Activated T-cell treated with anti-CD3 and anti-CD28 coated beads, Interleukin-2, amount 50 U/mL, for 72 hours (primary cell): ENCODE data around the gene CDC73. TPM values are rescaled to one million over a fixed set of nuclear protein-coding genes. Genes with fewer than 3 reads are reported as not detected.

Experiments
- ATAC-seq, 2 donors: fragments of 150-1000 bp; cut with Tn5 transposase; replicated peaks in 1 of 2; 2 replicates each; pipeline ENCODE4 v1.10.0; 2021; ENCODE audit warnings: moderate library complexity in 2 of 2, mild to moderate bottlenecking in 1 of 2
- DNase-seq, 2 donors: peaks; one replicate each; pipeline ENCODE4 v3.0.0; 2021 to 2022; ENCODE audit warnings: mixed read lengths in 1 of 2
- H3K27ac Mint-ChIP-seq: one replicate; pipeline ENCODE4 v1.8.0; 2022; ENCODE audit warnings: mild to moderate bottlenecking, moderate library complexity, mixed read lengths
- H3K27me3 Mint-ChIP-seq: one replicate; pipeline ENCODE4 v1.8.0; 2022; ENCODE audit warnings: low read depth, mixed read lengths
- H3K36me3 Mint-ChIP-seq, 2 donors: one replicate each; pipeline ENCODE4 v1.8.0; 2022; ENCODE audit warnings: mixed read lengths in 2 of 2, mild to moderate bottlenecking in 1 of 2; ENCODE audit not compliant: insufficient read depth in 2 of 2
- H3K4me1 Mint-ChIP-seq: one replicate; pipeline ENCODE4 v1.8.0; 2022; ENCODE audit warnings: low read depth, mixed read lengths
- H3K4me3 Mint-ChIP-seq, 2 donors: one replicate each; pipeline ENCODE4 v1.8.0; 2022; ENCODE audit warnings: mild to moderate bottlenecking in 2 of 2, mixed read lengths in 2 of 2, moderate library complexity in 2 of 2
- H3K9me3 Mint-ChIP-seq, 2 donors: one replicate each; pipeline ENCODE4 v1.8.0; 2022; ENCODE audit warnings: mixed read lengths in 2 of 2
- total RNA-seq, 2 donors: library from RNA; stranded (reverse); gene quantifications; one replicate each; pipeline ENCODE4 v1.2.3, GENCODE V29; 2022

Gene CDC73
- total RNA-seq, 2 donors from 2014 or later: 49.1 to 49.7 TPM

DNA sequence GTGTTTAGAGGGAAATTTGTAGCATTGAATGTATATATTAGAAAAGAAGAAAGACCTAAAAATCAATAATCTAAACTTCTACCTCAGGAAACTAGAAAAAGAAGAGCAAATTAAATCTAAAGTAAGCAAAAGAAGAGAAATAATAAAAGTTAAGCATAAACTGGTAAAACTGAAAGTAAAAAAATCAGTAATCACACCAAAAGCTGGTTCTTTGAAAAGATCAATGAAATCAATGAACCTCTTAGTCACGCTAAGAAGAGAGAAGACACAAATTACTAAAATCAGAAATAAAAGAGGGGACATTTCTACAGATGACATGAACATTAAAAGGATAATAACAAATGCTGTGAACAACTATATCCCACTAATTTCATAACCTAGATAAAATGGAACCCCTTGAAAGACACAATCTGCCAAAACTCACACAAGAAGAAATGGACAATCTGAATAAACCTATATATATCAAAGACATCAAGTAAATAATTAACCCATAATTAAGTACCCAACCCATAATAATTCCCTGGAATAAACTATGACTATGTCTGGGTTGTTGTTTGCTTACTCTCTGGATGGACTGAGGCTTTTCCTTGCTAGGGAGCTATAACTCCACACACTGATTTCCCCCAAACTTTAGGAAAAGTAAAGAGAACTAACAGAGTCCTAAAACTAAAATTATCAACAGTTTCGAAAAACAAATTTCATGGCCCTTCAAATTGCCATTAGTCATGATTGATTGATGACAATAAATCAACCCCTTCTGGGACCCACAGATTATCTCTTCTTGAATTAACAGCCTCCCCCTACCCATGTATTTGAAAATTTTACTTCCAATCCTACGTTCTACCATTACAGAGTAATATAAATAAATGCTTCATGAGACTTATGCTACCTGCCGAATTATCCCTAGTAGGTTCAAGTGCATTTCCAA is 2.8 kb upstream of the CDC73 start:
- DNase-seq: no peak
- H3K9me3 Mint-ChIP-seq: no peaks in the 10 kb centered on the region
- no peaks in the 10 kb centered on the region for H3K27me3 Mint-ChIP-seq
- peak overlapping the region in 1 of 2 donors; percentile 52 for H3K4me3 Mint-ChIP-seq
- peak overlapping the region; percentile 67 for H3K27ac Mint-ChIP-seq
- peaks cover 40% of the 10 kb centered on the region for H3K4me1 Mint-ChIP-seq
- no peak for ATAC-seq
- peaks cover 2 to 5% of the 10 kb centered on the region in 2 donors for H3K36me3 Mint-ChIP-seq

DNA sequence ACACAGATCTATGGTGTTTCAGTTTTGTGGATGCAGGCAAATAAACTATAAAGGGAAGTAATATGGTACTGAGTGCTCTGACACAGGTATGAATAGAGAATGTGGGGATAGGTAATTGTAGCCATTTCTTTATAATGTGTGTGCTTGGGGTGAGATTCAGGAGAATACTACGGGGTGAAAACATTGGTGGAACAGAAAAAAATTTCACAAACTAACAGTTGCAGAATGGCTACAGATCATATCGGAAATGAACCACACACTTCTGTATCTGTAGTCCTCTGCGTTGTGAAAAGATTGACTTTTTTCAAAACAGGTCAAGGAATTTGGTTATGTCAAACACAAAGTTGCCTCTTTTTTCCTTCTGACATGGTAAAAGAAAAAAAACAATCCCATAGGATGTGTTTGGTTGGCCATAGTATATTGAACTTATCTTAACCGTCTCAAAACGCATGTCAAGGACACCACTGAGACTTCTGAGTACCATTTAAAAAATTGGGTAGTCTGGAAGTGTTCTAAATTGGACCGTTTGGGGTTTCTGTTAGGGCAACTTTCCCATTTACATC is 1.1 kb upstream of the CDC73 start:
- Mint-ChIP-seq H3K9me3 (no peaks in the 10 kb centered on the region), H3K4me3 (peak overlapping the region; percentile 96), H3K27ac (peak overlapping the region; percentile 99), H3K36me3 (peaks cover 5 to 8% of the 10 kb centered on the region in 2 donors), H3K27me3 (no peaks in the 10 kb centered on the region), H3K4me1 (peaks cover 56% of the 10 kb centered on the region)
- ATAC-seq: no peak
- no peak for DNase-seq

DNA sequence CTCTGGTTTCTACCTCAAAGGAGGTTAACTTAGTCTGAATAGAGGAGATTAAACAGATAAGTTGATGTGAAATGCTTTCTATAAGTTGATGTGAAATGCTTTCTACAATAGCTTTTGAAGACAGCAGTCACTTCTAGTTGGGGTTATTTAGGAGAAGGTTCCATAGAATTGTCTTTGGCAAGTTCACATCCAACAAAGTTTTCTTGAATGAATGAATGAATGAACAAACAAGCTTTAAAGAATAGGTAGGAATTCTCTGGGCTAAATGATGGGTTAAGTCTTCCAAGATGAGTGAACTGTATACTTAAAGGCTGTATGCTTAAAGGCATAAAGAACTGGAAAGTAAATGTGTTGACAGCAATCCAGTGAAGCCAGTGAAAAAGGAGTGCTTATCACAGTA is 1.9 kb downstream of the CDC73 start:
- peaks cover 5 to 10% of the 10 kb centered on the region in 2 donors for H3K36me3 Mint-ChIP-seq
- H3K9me3 Mint-ChIP-seq: no peaks in the 10 kb centered on the region
- H3K27me3 Mint-ChIP-seq: no peaks in the 10 kb centered on the region
- peak overlapping the region; percentile 96 for H3K4me3 Mint-ChIP-seq
- DNase-seq: no peak
- H3K4me1 Mint-ChIP-seq: peaks cover 57% of the 10 kb centered on the region
- ATAC-seq: no peak
- peak overlapping the region; percentile 91 for H3K27ac Mint-ChIP-seq

DNA sequence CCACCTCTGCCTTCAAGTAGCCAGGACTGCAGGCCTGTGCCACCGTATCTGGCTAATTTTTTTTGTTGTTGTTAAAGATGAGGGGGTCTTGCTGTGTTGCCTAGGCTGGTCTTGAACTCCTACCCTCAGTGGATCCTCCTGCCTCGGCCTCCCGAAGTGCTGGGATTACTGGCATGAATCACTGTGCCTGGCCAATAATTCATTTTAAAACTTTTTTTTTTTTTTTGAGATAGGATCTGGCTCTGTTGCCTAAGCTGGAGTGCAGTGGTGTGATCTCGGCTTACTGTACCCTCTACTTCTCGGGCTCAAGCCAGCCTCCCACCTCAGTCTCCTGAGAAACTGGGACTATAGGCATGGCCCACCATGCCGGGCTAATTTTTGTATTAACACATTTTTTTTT is 3.5 kb downstream of the CDC73 start:
- Mint-ChIP-seq H3K36me3 (peaks cover 7 to 12% of the 10 kb centered on the region in 2 donors), H3K27ac (peak overlapping the region; percentile 32), H3K27me3 (no peaks in the 10 kb centered on the region), H3K4me1 (peaks cover 48% of the 10 kb centered on the region), H3K9me3 (no peaks in the 10 kb centered on the region), H3K4me3 (peak overlapping the region in 1 of 2 donors; percentile 17)
- no peak for ATAC-seq
- DNase-seq: no peak

DNA sequence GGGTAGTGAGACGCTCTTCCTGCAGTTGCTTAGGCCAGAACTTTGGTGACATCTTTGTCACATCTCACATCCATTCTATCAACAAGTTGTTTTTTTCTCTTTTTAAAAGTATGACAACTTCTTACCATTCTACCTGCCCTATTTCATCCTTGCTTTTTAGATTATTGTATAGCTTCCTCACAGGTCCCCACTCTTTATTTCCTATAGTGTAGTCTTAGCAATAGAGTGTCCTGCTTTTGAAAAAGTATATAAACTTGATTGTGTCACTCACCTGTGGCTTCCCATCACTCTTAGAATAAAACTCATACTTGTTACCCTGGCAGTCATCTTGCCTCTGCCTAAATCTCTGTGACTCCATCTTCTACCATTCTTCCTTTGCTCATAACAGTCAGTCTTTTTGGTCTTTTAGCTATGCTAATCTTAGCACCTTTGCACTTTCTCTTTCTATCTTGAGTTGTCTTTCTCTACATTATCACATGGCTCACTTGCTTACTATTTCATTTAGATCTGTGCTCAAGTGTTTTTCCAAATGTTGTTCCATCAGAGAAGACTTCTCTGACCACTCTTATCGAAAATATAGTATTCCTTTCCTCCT is 9.5 kb downstream of the CDC73 start:
- no peak for DNase-seq
- H3K27me3 Mint-ChIP-seq: no peaks in the 10 kb centered on the region
- ATAC-seq: peak; percentile 47 to 76
- no peaks in the 10 kb centered on the region for H3K9me3 Mint-ChIP-seq
- H3K27ac Mint-ChIP-seq: peak overlapping the region; percentile 32
- peaks cover 19% of the 10 kb centered on the region for H3K4me1 Mint-ChIP-seq
- peak overlapping the region in 1 of 2 donors; percentile 49 for H3K4me3 Mint-ChIP-seq
- H3K36me3 Mint-ChIP-seq: peaks cover 17 to 26% of the 10 kb centered on the region in 2 donors

DNA sequence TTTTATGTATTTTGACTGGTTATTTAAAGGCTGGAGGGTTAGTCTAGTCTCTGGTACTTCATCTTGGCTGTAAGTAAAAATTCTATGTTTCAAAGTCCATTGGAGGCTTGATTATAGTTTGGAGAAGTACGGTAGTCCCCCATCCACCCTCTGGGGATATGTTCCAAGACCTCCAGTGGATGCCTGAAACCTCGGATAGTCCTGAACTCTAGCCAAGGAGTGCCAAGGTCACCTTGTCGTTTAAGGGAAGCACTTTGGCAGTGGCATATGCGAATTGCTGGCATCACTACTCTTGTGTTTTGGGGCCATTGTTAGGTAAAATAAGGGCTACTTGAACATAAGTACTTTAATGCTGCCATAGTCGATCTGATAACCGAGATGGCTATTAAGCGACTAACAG is 18.4 kb downstream of the CDC73 start:
- no peak overlapping the region for H3K27ac Mint-ChIP-seq
- H3K27me3 Mint-ChIP-seq: no peaks in the 10 kb centered on the region
- no peaks in the 10 kb centered on the region for H3K9me3 Mint-ChIP-seq
- no peak for ATAC-seq
- no peak overlapping the region for H3K4me3 Mint-ChIP-seq
- peaks cover 7 to 29% of the 10 kb centered on the region in 2 donors for H3K36me3 Mint-ChIP-seq
- DNase-seq: no peak
- peaks cover 16% of the 10 kb centered on the region for H3K4me1 Mint-ChIP-seq

DNA sequence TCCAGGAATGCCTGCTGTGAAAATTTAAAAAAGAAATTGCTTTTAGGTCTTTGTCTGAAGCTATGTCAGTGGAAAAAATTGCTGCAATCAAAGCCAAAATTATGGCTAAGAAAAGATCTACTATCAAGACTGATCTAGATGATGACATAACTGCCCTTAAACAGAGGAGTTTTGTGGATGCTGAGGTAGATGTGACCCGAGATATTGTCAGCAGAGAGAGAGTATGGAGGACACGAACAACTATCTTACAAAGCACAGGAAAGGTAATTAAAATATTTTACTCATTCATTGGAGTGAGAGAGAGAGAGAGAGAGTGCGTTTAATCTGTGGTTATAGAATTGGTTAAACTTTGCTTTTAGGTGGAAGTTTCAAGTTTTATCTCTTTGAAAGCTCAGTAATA is 20.0 kb downstream of the CDC73 start:
- Mint-ChIP-seq H3K27ac (peak overlapping the region; percentile 1), H3K4me3 (no peak overlapping the region)
- DNase-seq: no peak

DNA sequence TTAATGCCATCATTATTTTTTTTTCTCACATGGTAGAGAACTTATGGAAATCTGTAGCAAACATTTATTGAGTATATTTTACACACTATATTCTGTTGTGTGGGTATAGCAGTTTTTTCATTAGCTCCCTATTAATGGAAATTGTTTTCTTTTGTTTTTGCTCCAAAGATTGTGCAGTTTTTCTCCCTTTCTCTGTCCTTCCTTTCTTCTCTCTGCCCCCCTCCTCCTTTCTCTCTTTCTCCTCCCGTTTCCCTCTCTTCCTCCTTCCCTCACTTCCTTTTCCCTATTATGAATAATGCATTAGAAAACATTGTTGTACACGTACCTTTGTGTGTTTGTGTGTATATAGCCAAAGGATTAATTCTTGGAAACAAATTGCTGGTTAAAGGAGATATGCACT is 20.6 kb downstream of the CDC73 start:
- Mint-ChIP-seq H3K27me3 (no peaks in the 10 kb centered on the region), H3K4me1 (peaks cover 16% of the 10 kb centered on the region), H3K9me3 (no peaks in the 10 kb centered on the region), H3K4me3 (no peak overlapping the region), H3K36me3 (peaks cover 7 to 32% of the 10 kb centered on the region in 2 donors), H3K27ac (peak overlapping the region; percentile 55)
- DNase-seq (no peak), ATAC-seq (no peak)

More for the DNA sequence above, 20.0 kb downstream of the CDC73 start:
- no peaks in the 10 kb centered on the region for H3K27me3 Mint-ChIP-seq
- H3K9me3 Mint-ChIP-seq: no peaks in the 10 kb centered on the region
- peaks cover 7 to 32% of the 10 kb centered on the region in 2 donors for H3K36me3 Mint-ChIP-seq
- ATAC-seq: peak; percentile 55 to 62
- peaks cover 16% of the 10 kb centered on the region for H3K4me1 Mint-ChIP-seq

DNA sequence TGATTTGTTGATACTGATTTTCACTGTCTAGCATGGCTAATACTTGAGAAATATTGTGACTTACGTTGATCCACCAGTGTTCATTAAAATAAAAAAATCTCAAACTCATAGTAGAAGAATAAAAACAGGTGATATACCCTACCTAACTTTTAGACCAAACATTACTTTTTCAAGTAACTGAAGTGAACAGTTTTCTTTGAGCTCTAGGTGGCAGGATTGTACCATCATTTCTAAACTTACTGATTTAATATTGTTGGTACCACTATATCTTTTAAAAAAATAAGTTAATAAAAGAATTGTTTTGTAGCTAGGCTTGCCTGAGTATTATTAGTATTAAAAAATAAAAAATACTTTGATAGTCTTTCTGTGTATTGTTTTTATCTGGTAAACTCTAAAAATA is 21.5 kb downstream of the CDC73 start:
- ATAC-seq (no peak), DNase-seq (no peak)
- no peaks in the 10 kb centered on the region for H3K9me3 Mint-ChIP-seq
- no peaks in the 10 kb centered on the region for H3K27me3 Mint-ChIP-seq
- H3K27ac Mint-ChIP-seq: no peak overlapping the region
- H3K4me1 Mint-ChIP-seq: peaks cover 16% of the 10 kb centered on the region
- H3K4me3 Mint-ChIP-seq: no peak overlapping the region
- peaks cover 6 to 30% of the 10 kb centered on the region in 2 donors for H3K36me3 Mint-ChIP-seq

DNA sequence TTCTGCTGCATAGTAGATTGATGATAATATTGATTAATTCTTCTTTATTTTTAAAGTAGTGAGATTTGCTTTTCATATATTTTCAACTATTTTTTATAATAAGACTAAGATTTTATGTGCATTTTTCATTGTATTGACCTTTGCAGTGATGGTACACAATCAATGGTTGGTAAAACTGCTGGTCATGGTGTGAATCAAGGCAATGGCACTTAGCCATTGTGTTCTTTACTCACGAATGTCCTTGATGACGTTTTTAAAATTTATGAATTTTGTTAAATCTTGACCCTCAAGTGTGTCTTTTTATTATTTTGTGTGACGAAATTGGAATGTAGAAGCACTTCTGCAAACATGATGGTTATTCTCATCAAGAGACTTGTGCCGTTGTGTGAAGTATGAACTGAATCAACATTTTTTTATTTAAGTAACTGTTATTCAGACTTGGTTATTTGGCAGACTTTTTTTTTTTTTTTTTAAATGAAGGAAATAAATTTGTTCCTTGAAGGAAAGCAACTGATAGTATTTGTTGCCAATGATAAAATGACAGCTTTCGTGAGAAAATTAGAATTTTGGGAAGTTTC is 22.6 kb downstream of the CDC73 start:
- DNase-seq: no peak
- Mint-ChIP-seq H3K9me3 (no peaks in the 10 kb centered on the region), H3K27me3 (no peaks in the 10 kb centered on the region)

DNA sequence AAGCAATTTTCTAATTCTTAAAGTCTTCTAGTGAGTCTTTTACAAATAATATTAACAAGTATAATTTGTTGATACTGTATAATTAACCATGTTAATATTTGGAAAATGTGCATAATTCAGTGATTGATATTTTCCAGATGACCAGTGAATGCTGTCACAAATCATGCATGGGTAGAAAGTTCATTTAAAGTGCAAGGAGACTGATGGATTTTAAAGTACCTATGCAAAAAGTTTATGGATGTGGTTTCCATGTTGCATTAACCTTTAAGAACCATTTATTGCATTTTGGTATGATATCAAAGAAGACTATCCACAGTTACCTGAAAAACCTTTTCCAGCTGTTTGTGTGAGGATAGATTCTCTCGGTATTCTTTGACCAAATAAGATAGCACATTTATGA is 23.2 kb downstream of the CDC73 start:
- ATAC-seq (no peak), DNase-seq (no peak)
- Mint-ChIP-seq H3K27ac (no peak overlapping the region), H3K4me3 (no peak overlapping the region), H3K36me3 (peaks cover 1 to 21% of the 10 kb centered on the region in 2 donors), H3K27me3 (no peaks in the 10 kb centered on the region), H3K9me3 (no peaks in the 10 kb centered on the region), H3K4me1 (peaks cover 16% of the 10 kb centered on the region)

More for the DNA sequence above, 22.6 kb downstream of the CDC73 start:
- Mint-ChIP-seq H3K4me3 (no peak overlapping the region), H3K27ac (no peak overlapping the region), H3K36me3 (peaks cover 4 to 22% of the 10 kb centered on the region in 2 donors), H3K4me1 (peaks cover 16% of the 10 kb centered on the region)
- ATAC-seq: no peak

DNA sequence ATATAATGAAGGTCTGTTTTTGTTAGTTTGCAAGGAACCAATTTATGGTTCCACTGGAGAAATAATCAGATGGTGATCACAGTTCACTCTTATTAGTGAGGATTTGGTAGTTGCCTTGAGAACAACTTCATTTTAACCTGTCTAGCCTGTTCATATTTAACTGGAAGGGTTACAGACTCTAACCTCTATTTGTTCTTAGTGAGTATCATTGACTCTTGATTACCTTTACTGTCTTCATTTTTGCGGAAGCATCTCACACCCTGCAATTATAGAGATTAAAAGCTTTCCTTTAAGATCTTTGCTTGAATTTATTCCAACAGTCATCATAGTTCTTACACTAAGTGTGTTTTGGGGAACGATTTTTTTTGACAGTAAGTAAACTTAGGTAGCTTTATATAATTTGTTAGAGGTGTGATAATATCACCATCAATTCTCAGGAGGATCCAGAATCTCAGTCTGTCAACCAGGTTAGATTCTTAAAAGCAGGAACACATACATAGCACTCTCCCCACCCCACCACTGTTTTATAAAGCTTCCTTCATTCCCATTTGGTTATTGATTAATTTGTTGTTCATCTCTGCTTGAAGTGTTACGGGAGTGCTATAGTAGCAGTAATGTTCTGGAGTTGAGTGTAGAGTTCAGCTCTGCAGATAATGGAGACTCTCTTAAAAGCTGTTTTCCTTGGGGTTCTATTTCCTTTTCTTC is 34.4 kb downstream of the CDC73 start:
- ATAC-seq: no peak
- Mint-ChIP-seq H3K9me3 (no peaks in the 10 kb centered on the region), H3K4me1 (peaks cover 33% of the 10 kb centered on the region), H3K36me3 (peaks cover 0 to 11% of the 10 kb centered on the region in 2 donors), H3K4me3 (no peak overlapping the region), H3K27me3 (no peaks in the 10 kb centered on the region), H3K27ac (no peak overlapping the region)
- no peak for DNase-seq
